Prostate gland (tissue), 2 donors: ENCODE data around the gene ADGRG7. TPM values are rescaled to one million over a fixed set of nuclear protein-coding genes. Genes with fewer than 3 reads are reported as not detected.

Experiments used
- DNase-seq: peaks from one replicate; pipeline ENCODE4 v3.0.0-alpha.2; 2019; ENCODE audit warnings: low spot score
- H3K27ac ChIP-seq, 2 donors: fragments of 200-600 bp; sonication (generic); 2 replicates each; pipeline ENCODE4 v1.5.1; 2017 to 2019
- H3K27me3 ChIP-seq: fragments of 200-600 bp; sonication (generic); replicated peaks from 2 replicates; pipeline ENCODE4 v1.5.1; 2019; ENCODE audit not compliant: insufficient read depth
- H3K36me3 ChIP-seq, 2 donors: fragments of 200-600 bp; sonication (generic); 1 replicate in 1 of 2; 2 replicates in 1 of 2; pipeline versions ENCODE4 v1.5.1 to v1.8.1; 2017 to 2019
- H3K4me1 ChIP-seq: fragments of 200-600 bp; sonication (generic); replicated peaks from 2 replicates; pipeline ENCODE4 v1.5.1; 2019
- H3K4me3 ChIP-seq, 2 donors: fragments of 200-600 bp; sonication (generic); 2 replicates each; pipeline ENCODE4 v1.5.1; 2017 to 2019
- H3K9me3 ChIP-seq: fragments of 200-600 bp; sonication (generic); 2 replicates; pipeline ENCODE4 v1.5.1; 2017
- CTCF ChIP-seq, 4 experiments: fragments of 200-600 bp in 2 of 4; fragments of 450-650 bp in 2 of 4; sonication (generic) in 2 of 4; IDR thresholded peaks; 1 replicate in 3 of 4; 2 replicates in 1 of 4; pipeline ENCODE4 v1.5.1; 2016 to 2019; ENCODE audit warnings: antibody characterized with exemption in 4 of 4, mild to moderate bottlenecking in 2 of 4, moderate library complexity in 2 of 4
- POLR2A ChIP-seq: fragments of 450-650 bp; IDR thresholded peaks from one replicate; pipeline ENCODE4 v1.6.1; 2016; ENCODE audit warnings: antibody characterized with exemption, mild to moderate bottlenecking
- POLR2AphosphoS5 ChIP-seq: sonication (generic); formaldehyde crosslinking; IDR thresholded peaks from one replicate; pipeline ENCODE4 v1.6.1; 2017; ENCODE audit warnings: antibody characterized with exemption
- WGBS: methylation state at CpG from one replicate; pipeline ENCODE4 v1.1.5; 2018; 5-methylcytosine and 5-hydroxymethylcytosine counted together
- intact Hi-C: fragments of 100-400 bp; cut with DNase I; formaldehyde crosslinking; loops from one replicate; pipeline ENCODE4 v1.14.2; 2022
- total RNA-seq, 2 donors: library from RNA; depleted of rRNA; stranded (reverse); fragments of >200 nt; gene quantifications; one replicate each; pipeline ENCODE4 v1.1.0, GENCODE V29; 2016

Gene ADGRG7
- total RNA-seq, 2 donors from 2014 or later, result 0.68 TPM; not detected in 1

- H3K4me3 ChIP-seq, result peak overlapping the region; percentile 83 to 85
- H3K4me1 ChIP-seq, result no peaks in the 10 kb centered on the region
- intact Hi-C loops, result no loop called here
- peak overlapping the region; percentile 94 to 98 for H3K27ac ChIP-seq
- no peak for DNase-seq
- H3K36me3 ChIP-seq, result no peaks in the 10 kb centered on the region
- TF ChIP-seq POLR2A (no peak), CTCF (IDR thresholded peaks at IDR 0.05) (no peak), POLR2AphosphoS5 (no peak)
- WGBS, result 29% methylated on average over 8 of the region's 8 CpGs
- H3K9me3 ChIP-seq, result no peaks in the 10 kb centered on the region
- H3K27me3 ChIP-seq, result no peaks in the 10 kb centered on the region
Measured at GRCh38 chr3:100710261-100710968, 101.0 kb downstream of the ADGRG7 start.

GRCh38 chr3:100715176-100715575 lies 105.8 kb downstream of the ADGRG7 start:
- no peaks in the 10 kb centered on the region for H3K27me3 ChIP-seq
- intact Hi-C loops, result no loop called here
- no peak for TF ChIP-seq CTCF (IDR thresholded peaks at IDR 0.05)
- no peak for TF ChIP-seq POLR2AphosphoS5
- no peak for TF ChIP-seq POLR2A

GRCh38 chr3:100717063-100717462 lies 107.7 kb downstream of the ADGRG7 start:
- intact Hi-C loops, result no loop called here
- no peaks in the 10 kb centered on the region for H3K4me1 ChIP-seq
- 85% methylated on average over 2 of the region's 2 CpGs for WGBS
- H3K9me3 ChIP-seq, result no peaks in the 10 kb centered on the region
- H3K4me3 ChIP-seq, result no peak overlapping the region
- no peak for TF ChIP-seq POLR2AphosphoS5
- no peak for DNase-seq
- H3K36me3 ChIP-seq, result no peaks in the 10 kb centered on the region
- no peaks in the 10 kb centered on the region for H3K27me3 ChIP-seq
- H3K27ac ChIP-seq, result no peak overlapping the region

More at GRCh38 chr3:100715176-100715575, 105.8 kb downstream of the ADGRG7 start:
- Histone ChIP-seq H3K9me3 (no peaks in the 10 kb centered on the region), H3K27ac (no peak overlapping the region), H3K4me1 (no peaks in the 10 kb centered on the region), H3K36me3 (no peaks in the 10 kb centered on the region), H3K4me3 (no peak overlapping the region)
- DNase-seq, result no peak

DNA sequence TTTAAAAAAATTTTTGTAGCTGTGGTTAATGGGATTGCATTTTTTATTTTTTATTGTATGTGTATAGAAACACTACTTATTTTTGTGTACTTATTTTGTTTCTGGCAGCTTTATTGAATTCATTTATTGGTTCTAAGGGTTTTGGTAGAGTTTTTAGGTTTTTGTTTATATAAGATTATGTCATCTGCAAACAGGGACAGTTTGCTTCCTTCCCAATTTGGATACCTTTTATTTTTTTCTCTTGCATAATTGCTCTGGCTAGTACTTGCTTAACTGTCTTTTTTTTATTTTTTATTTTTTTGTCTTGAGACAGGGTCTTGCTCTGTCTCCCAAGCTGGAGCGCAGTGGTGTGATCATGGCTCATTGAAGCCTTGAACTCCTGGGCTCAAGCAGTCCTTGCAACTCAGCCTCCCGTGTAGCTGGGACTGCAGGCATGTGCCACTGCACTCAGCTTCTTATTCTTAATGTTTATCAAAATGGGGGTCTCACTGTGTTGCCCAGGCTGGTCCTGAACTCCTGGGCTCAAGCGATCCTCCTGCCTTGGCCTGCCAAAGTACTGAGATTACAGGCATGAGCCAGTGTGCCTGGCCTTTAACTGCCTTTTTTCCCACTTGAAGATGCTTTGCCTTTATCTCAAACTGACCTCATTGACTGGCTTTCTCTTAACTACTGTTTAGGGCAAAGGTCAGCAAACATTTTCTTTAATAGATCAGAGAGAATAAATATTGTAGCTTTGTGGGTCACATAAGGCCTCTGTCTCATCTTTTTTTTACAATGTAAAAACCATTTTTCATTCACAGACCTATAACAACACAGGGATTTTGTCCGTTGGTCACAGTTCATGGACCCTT lies 108.5 kb downstream of the ADGRG7 start:
- no peak for DNase-seq
- intact Hi-C loops, result no loop called here
- WGBS, result 96% methylated on average over 4 of the region's 4 CpGs
- no peaks in the 10 kb centered on the region for H3K4me1 ChIP-seq
- no peaks in the 10 kb centered on the region for H3K36me3 ChIP-seq
- H3K4me3 ChIP-seq, result no peak overlapping the region
- no peaks in the 10 kb centered on the region for H3K27me3 ChIP-seq
- TF ChIP-seq CTCF (IDR thresholded peaks at IDR 0.05) (no peak), POLR2A (no peak), POLR2AphosphoS5 (no peak)
- no peaks in the 10 kb centered on the region for H3K9me3 ChIP-seq
- H3K27ac ChIP-seq, result no peak overlapping the region

DNA sequence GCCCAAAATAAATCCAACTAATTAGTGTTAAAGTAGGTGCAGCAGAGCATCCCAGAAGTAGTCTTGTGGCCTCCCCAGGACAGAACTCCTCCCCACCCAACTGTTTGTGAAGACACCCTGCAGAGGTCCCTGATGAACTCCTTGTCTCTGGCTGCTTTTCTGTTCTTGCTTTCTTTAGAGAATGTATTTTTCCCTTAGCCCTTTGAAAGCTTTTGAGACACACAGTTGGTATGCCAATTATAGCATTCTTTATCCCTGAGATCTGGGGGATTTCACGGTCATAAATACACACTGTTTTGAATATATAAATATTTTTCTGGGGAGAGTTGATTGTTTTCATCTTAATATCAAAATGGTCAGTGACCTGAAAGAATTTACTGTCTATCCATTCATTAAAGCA lies 109.7 kb downstream of the ADGRG7 start:
- no peaks in the 10 kb centered on the region for H3K36me3 ChIP-seq
- no peak for DNase-seq
- intact Hi-C loops, result no loop called here
- no peak for TF ChIP-seq CTCF (IDR thresholded peaks at IDR 0.05)
- no peak for TF ChIP-seq POLR2AphosphoS5
- TF ChIP-seq POLR2A, result no peak
- 13% methylated on average over 1 of the region's 1 CpG for WGBS
- H3K4me1 ChIP-seq, result no peaks in the 10 kb centered on the region
- no peak overlapping the region for H3K27ac ChIP-seq
- no peaks in the 10 kb centered on the region for H3K27me3 ChIP-seq
- H3K4me3 ChIP-seq, result no peak overlapping the region
- no peaks in the 10 kb centered on the region for H3K9me3 ChIP-seq
